ENCODE data around the gene PDCD11.

- TF ChIP-seq FOXK1 (CRISPR knock-in tag; IDR thresholded peaks at IDR 0.05): no peak
- TF ChIP-seq CTCF (IDR thresholded peaks at IDR 0.05): no peak
- TF ChIP-seq MYBL2 (CRISPR knock-in tag; IDR thresholded peaks at IDR 0.05): no peak
- TF ChIP-seq JUN (CRISPR knock-in tag; IDR thresholded peaks at IDR 0.05): no peak
These were observed 95.4 kb downstream of the PDCD11 start for GRCh38 chr10:103491729-103492364.
